Mesendoderm (in vitro differentiated cells): Measurements from ENCODE around the gene TAB2.

ENCODE experiments used
- DNase-seq: peaks from one replicate; pipeline ENCODE4 v3.0.0; 2013
- H2AK5ac ChIP-seq: 2 replicates; pipeline ENCODE4 v1.6.1; 2013; ENCODE audit warnings: low read length, inconsistent platforms
- H2BK120ac ChIP-seq: 2 replicates; pipeline ENCODE4 v1.6.1; 2013; ENCODE audit warnings: low read depth, mild to moderate bottlenecking, low read length, moderate library complexity, mixed read lengths
- H2BK15ac ChIP-seq: replicated peaks from 2 replicates; pipeline ENCODE4 v1.6.1; 2013; ENCODE audit warnings: low read depth, mild to moderate bottlenecking, moderate library complexity
- H2BK5ac ChIP-seq: 2 replicates; pipeline ENCODE4 v1.6.1; 2013; ENCODE audit warnings: low read length, inconsistent platforms
- H3K18ac ChIP-seq: 2 replicates; pipeline ENCODE4 v1.6.1; 2013; ENCODE audit warnings: mild to moderate bottlenecking, low read length, mixed read lengths
- H3K23ac ChIP-seq: one replicate; pipeline ENCODE4 v1.6.1; 2013; ENCODE audit warnings: low read length
- H3K27ac ChIP-seq: 2 replicates; pipeline ENCODE4 v1.5.1; 2013; ENCODE audit warnings: low read depth, mild to moderate bottlenecking, inconsistent platforms, low read length, moderate library complexity
- H3K27me3 ChIP-seq: 2 replicates; pipeline ENCODE4 v1.6.1; 2013; ENCODE audit warnings: low read length, control low read depth, mild to moderate bottlenecking, inconsistent platforms; ENCODE audit not compliant: insufficient read depth, poor library complexity
- H3K36me3 ChIP-seq: 2 replicates; pipeline ENCODE4 v1.6.1; 2013; ENCODE audit warnings: low read length, inconsistent platforms; ENCODE audit not compliant: control insufficient read depth, insufficient read depth
- H3K4ac ChIP-seq: one replicate; pipeline ENCODE4 v1.6.1; 2013; ENCODE audit warnings: low read depth, mild to moderate bottlenecking, low read length, moderate library complexity
- H3K4me1 ChIP-seq: 2 replicates; pipeline ENCODE4 v1.6.1; 2013; ENCODE audit warnings: low read depth, low read length, inconsistent platforms; ENCODE audit not compliant: control insufficient read depth
- H3K4me2 ChIP-seq: 2 replicates; pipeline ENCODE4 v1.6.1; 2013; ENCODE audit warnings: low read length
- H3K4me3 ChIP-seq: 2 replicates; pipeline ENCODE4 v1.5.1; 2013; ENCODE audit warnings: mild to moderate bottlenecking, low read length
- H3K56ac ChIP-seq: one replicate; pipeline ENCODE4 v1.6.1; 2013; ENCODE audit warnings: low read length
- H3K79me1 ChIP-seq: 2 replicates; pipeline ENCODE4 v1.6.1; 2013; ENCODE audit warnings: low read length, inconsistent platforms
- H3K79me2 ChIP-seq: 2 replicates; pipeline ENCODE4 v1.6.1; 2013; ENCODE audit warnings: mild to moderate bottlenecking, low read length; ENCODE audit not compliant: control insufficient read depth, insufficient read depth
- H3K9ac ChIP-seq: 2 replicates; pipeline ENCODE4 v1.6.1; 2013; ENCODE audit warnings: low read length, inconsistent platforms
- H4K5ac ChIP-seq: one replicate; pipeline ENCODE4 v1.6.1; 2013; ENCODE audit warnings: low read length
- H4K8ac ChIP-seq: one replicate; pipeline ENCODE4 v1.6.1; 2013; ENCODE audit warnings: low read depth, mild to moderate bottlenecking, control low read depth, low read length, moderate library complexity
- WGBS: extraction: QIAGEN DNeasy Blood & Tissue Kit; methylation state at CpG from one replicate; pipeline ENCODE4 v1.1.7; 2013; ENCODE audit warnings: low lambda C conversion rate, missing lambda C conversion rate; ENCODE audit not compliant: insufficient coverage; ENCODE audit errors: extremely low coverage; 5-methylcytosine and 5-hydroxymethylcytosine counted together

TAB2 gene

DNA sequence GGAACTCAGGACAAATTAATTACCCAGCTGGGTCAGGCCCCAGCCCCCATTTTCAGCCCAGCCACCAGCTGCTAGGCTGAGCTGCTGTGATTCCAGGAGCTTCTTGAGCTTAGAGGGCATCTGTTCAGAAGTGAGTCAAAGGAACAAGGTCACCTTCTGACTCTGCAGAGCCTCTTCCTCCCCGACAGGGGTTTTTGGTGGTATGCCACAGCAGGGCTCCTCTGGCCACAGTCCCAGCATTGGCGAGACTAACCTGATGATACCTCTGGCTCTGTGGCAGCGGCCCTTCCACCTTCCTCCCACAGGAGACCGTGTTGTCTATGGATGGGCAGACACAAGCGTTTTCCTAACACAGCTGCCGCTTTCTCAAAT, 127.6 kb downstream of the TAB2 start:
- Histone ChIP-seq H3K36me3 (no peaks in the 10 kb centered on the region), H2AK5ac (no peak overlapping the region), H4K8ac (no peak overlapping the region), H2BK5ac (no peak overlapping the region), H2BK120ac (no peak overlapping the region), H3K4me3 (no peak overlapping the region), H3K27ac (no peak overlapping the region), H4K5ac (no peak overlapping the region), H3K56ac (no peak overlapping the region), H3K79me1 (no peaks in the 10 kb centered on the region), H3K27me3 (no peaks in the 10 kb centered on the region), H3K9ac (no peak overlapping the region), H3K18ac (no peak overlapping the region), H3K4ac (no peak overlapping the region), H3K79me2 (no peaks in the 10 kb centered on the region), H3K4me2 (no peak overlapping the region), H2BK15ac (no peak overlapping the region), H3K4me1 (no peaks in the 10 kb centered on the region), H3K23ac (no peak overlapping the region)
- WGBS: no CpG with 5 or more reads among the region's 6 CpGs
- DNase-seq: no peak

DNA sequence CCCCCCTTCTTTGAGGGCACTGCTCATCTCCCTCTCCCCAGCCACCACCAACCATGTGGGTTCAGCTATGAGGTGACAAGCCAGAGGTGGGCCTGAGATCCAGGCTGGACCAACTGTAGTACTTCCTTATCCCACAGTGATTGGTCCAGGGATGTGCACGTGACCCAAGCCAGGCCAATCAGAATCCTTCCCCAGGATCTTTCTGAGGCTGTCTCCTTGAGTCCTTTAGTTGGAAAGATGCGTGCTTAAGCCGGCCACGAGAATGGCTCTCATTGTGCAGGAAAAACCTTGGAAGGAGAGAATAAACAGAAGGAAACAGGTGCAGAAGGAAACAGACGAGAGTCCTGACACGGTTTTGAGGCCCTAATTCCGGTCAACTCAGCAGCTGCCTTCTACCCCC, 128.1 kb downstream of the TAB2 start:
- no peak overlapping the region for H3K27ac ChIP-seq
- no peak overlapping the region for H3K4me3 ChIP-seq
- H3K4ac ChIP-seq: no peak overlapping the region
- H3K9ac ChIP-seq: no peak overlapping the region
- no peak overlapping the region for H3K4me2 ChIP-seq
- no CpG with 5 or more reads among the region's 7 CpGs for WGBS
- no peak overlapping the region for H2BK120ac ChIP-seq
- H2BK15ac ChIP-seq: no peak overlapping the region
- H3K36me3 ChIP-seq: no peaks in the 10 kb centered on the region
- H3K27me3 ChIP-seq: no peaks in the 10 kb centered on the region
- no peak overlapping the region for H4K8ac ChIP-seq
- no peaks in the 10 kb centered on the region for H3K4me1 ChIP-seq
- no peak for DNase-seq
- no peak overlapping the region for H4K5ac ChIP-seq
- H3K79me2 ChIP-seq: no peaks in the 10 kb centered on the region
- H2BK5ac ChIP-seq: no peak overlapping the region
- H2AK5ac ChIP-seq: no peak overlapping the region
- H3K23ac ChIP-seq: no peak overlapping the region
- H3K56ac ChIP-seq: no peak overlapping the region
- H3K18ac ChIP-seq: no peak overlapping the region
- H3K79me1 ChIP-seq: no peaks in the 10 kb centered on the region

DNA sequence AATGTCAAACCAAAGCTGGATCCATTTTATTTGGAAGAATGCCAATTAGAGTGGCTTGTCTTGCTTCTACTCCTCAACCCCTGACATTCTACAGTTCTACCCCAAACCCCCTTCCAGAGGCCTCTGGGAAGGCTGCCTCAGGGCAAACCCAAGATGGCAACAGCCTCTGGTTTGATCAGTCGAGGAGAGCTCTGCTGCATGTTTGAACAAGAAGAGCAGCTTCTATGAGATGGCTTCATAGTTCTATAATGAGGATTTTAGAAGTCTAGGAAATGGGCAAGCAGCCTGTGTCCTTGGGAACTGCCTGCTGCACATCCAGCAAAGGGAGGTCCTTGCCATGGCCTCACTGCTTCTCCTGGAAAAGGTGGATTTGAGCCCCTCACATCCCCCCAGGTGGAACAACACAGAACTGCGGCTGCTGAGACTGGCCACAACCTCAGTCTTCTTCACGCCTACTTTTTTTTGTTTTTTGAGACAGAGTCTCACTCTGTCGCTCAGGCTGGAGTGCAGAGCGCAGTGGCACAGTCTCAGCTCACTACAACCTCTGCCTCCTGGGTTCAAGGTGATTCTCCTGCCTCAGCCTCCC, 129.4 kb downstream of the TAB2 start:
- H3K36me3 ChIP-seq: no peaks in the 10 kb centered on the region
- no peak overlapping the region for H3K4me3 ChIP-seq
- H3K4me2 ChIP-seq: no peak overlapping the region
- peak; percentile 34 for DNase-seq
- H3K23ac ChIP-seq: no peak overlapping the region
- H3K79me1 ChIP-seq: no peaks in the 10 kb centered on the region
- H3K18ac ChIP-seq: no peak overlapping the region
- no peak overlapping the region for H2AK5ac ChIP-seq
- H3K4me1 ChIP-seq: no peaks in the 10 kb centered on the region
- no peak overlapping the region for H2BK5ac ChIP-seq
- no peaks in the 10 kb centered on the region for H3K27me3 ChIP-seq
- no peak overlapping the region for H2BK120ac ChIP-seq
- no peak overlapping the region for H2BK15ac ChIP-seq
- no peak overlapping the region for H3K56ac ChIP-seq
- no peak overlapping the region for H4K5ac ChIP-seq
- no peak overlapping the region for H3K9ac ChIP-seq
- no peak overlapping the region for H3K4ac ChIP-seq
- no peaks in the 10 kb centered on the region for H3K79me2 ChIP-seq
- no peak overlapping the region for H3K27ac ChIP-seq
- no CpG with 5 or more reads among the region's 5 CpGs for WGBS
- H4K8ac ChIP-seq: no peak overlapping the region

DNA sequence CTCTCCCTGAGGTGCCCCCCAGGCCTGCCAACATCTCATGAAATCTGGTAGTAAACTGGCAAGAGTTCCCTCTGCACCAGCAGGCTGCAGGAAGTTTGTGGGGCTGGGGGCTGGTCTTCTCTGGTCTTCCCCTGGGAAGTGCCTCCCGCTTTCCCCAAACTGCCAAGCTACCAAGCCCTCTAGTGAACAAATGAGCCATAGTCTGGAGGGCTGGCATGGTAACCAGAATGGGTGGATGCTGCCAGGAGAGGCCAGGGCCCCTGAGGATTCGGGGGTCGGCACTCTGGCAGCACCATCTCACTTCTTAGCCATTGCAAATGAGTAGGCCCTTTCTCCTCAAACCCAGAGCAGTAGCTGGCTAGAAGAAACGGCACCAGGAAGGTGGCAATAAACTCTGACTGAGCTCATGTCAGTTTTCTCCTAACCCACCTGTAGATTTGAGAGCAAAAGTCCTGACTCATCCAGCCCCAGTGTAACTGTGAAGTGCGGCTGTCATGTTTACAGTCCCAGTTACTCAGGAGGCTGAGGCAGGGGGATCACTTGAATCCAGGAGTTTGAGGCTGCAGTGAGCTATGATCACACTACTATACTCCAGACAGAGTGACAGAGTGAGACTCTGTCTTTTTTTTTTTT, 131.4 kb downstream of the TAB2 start:
- H3K56ac ChIP-seq: no peak overlapping the region
- no peak overlapping the region for H2BK120ac ChIP-seq
- no peak overlapping the region for H2BK5ac ChIP-seq
- no peak overlapping the region for H3K27ac ChIP-seq
- H3K18ac ChIP-seq: no peak overlapping the region
- H4K5ac ChIP-seq: no peak overlapping the region
- no peaks in the 10 kb centered on the region for H3K79me2 ChIP-seq
- no peak overlapping the region for H2AK5ac ChIP-seq
- H3K36me3 ChIP-seq: no peaks in the 10 kb centered on the region
- no peak overlapping the region for H4K8ac ChIP-seq
- no CpG with 5 or more reads among the region's 5 CpGs for WGBS
- H3K4me1 ChIP-seq: no peaks in the 10 kb centered on the region
- H3K9ac ChIP-seq: no peak overlapping the region
- H3K27me3 ChIP-seq: no peaks in the 10 kb centered on the region
- H3K79me1 ChIP-seq: no peaks in the 10 kb centered on the region
- H3K4me3 ChIP-seq: no peak overlapping the region
- H3K23ac ChIP-seq: no peak overlapping the region
- no peak for DNase-seq
- no peak overlapping the region for H2BK15ac ChIP-seq
- no peak overlapping the region for H3K4me2 ChIP-seq
- no peak overlapping the region for H3K4ac ChIP-seq

DNA sequence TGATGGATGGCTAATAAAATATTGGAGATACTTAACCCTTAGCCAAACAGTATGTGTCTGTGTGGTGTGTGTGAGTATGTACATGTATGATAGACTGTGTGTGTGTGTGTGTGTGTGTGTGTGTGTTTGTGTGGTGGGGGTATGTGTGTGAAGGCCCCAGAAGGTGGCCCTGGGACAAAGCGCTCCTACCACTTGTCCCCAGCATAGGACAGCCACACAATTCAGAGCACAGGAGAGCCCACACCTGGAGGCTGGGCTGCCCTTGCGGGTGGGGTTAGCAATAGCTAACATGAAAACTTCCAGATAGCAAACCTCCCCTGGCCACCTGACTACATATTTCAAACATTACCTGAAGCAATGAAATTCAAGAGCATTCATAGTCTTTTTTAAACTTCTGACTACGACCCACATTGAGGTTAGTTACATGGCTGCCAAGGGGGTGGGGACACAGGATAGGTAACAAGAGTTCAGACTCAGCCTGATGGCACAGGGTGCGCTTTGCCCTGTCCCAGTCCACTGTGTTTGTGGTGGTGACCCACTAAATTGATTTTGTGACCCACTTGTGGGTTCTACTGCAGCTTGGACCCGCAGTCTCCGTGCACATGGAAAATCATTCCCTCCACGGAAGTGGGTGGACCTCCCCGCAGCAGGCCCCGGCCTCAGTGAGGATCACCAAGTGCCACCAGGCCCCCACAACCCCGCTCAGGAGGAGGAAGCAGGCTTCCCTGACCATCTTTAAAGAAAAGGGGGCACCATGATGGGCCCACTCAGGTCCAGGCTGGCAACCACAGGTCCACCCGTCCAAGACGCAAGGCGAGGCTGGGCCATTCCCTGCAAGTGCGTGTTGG, 132.5 kb downstream of the TAB2 start:
- H3K4me3 ChIP-seq: no peak overlapping the region
- no peak overlapping the region for H2BK120ac ChIP-seq
- no peak for DNase-seq
- no peaks in the 10 kb centered on the region for H3K36me3 ChIP-seq
- H4K5ac ChIP-seq: no peak overlapping the region
- no peak overlapping the region for H2AK5ac ChIP-seq
- no peak overlapping the region for H3K9ac ChIP-seq
- H3K23ac ChIP-seq: no peak overlapping the region
- no CpG with 5 or more reads among the region's 14 CpGs for WGBS
- no peak overlapping the region for H4K8ac ChIP-seq
- H3K27ac ChIP-seq: no peak overlapping the region
- no peaks in the 10 kb centered on the region for H3K4me1 ChIP-seq
- H3K56ac ChIP-seq: no peak overlapping the region
- H3K79me2 ChIP-seq: no peaks in the 10 kb centered on the region
- no peak overlapping the region for H2BK15ac ChIP-seq
- H3K79me1 ChIP-seq: no peaks in the 10 kb centered on the region
- no peak overlapping the region for H3K4ac ChIP-seq
- no peak overlapping the region for H3K18ac ChIP-seq
- peak overlapping the region; percentile 21 for H3K4me2 ChIP-seq
- no peaks in the 10 kb centered on the region for H3K27me3 ChIP-seq
- no peak overlapping the region for H2BK5ac ChIP-seq
